GM13976 (cell line): ENCODE results near the gene CDK2.
A peak's percentile ranks its signal among the peaks of the same experiment; 100 is the strongest.

Experiments used
- DNase-seq: peaks from one replicate; pipeline ENCODE4 v3.0.0; 2012; ENCODE audit warnings: low spot score
- in situ Hi-C: fragments of 300-500 bp; cut with MboI; formaldehyde crosslinking; loops from one replicate; pipeline ENCODE4 v1.12.0; 2022; ENCODE audit warnings: low sequenced_read_pairs, mixed read lengths, inconsistent platforms; ENCODE audit not compliant: unreplicated experiment
- TF ChIP-seq, protein P1 (sequence below): IDR thresholded peaks from 2 replicates; pipeline ENCODE4 v1.5.1; 2012; ENCODE audit warnings: borderline replicate concordance, mild to moderate bottlenecking; ENCODE audit not compliant: insufficient read depth; ENCODE audit errors: extremely low read depth, missing control alignments, control extremely low read depth

Gene CDK2

DNA sequence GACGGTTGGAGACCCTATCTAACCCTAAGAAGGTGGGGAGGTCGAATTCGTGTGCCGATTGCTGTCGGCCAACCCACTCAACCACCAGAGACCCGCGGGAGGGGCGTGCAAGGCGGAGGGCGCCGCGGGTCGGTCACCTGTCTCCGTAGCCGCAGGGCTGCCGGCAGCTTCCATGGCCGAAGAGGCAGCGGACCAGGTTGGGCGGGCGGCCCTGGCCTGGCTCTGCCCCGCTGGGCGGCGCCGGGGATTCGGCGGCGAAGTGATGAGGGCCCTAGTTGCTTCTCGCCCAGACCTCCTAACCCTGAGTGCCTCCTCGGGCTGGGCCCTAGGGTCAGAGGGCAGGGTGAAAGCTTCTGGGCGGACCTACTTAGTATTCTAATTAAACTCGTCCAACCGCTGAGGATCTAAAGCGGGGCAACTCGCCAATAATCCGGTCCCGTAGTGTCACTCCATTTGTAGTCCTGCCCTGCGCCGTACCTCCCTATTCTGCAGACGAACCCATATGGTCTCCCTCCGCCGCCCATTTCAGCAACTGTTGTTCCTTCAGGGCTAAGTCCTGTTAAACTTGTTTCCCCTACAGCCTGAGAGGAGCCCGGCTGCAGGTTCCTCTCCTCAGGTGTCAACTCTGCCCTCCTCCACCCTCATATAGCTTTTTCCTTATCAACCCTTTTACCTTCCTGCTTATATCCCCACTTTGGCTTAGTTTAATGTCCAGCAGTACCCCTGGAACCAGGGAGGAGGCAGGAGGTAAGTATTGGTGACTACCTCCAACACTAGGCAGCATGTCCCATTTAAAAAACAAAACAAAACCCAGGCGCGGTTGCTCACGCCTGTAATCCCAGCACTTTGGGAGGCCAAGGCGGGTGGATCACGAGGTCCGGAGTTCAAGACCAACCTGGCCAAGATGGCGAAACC, 38.8 kb upstream of the CDK2 start, which contains the start of gene PYM1:
Gene PYM1 (minus strand): TSS at position 307 of the 915 bp plus-strand sequence. CDS start 133 bp downstream, at position 174.
- TF ChIP-seq, protein P1, sequence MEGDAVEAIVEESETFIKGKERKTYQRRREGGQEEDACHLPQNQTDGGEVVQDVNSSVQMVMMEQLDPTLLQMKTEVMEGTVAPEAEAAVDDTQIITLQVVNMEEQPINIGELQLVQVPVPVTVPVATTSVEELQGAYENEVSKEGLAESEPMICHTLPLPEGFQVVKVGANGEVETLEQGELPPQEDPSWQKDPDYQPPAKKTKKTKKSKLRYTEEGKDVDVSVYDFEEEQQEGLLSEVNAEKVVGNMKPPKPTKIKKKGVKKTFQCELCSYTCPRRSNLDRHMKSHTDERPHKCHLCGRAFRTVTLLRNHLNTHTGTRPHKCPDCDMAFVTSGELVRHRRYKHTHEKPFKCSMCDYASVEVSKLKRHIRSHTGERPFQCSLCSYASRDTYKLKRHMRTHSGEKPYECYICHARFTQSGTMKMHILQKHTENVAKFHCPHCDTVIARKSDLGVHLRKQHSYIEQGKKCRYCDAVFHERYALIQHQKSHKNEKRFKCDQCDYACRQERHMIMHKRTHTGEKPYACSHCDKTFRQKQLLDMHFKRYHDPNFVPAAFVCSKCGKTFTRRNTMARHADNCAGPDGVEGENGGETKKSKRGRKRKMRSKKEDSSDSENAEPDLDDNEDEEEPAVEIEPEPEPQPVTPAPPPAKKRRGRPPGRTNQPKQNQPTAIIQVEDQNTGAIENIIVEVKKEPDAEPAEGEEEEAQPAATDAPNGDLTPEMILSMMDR = no peak
- in situ Hi-C loops = no loop called here
- peak; percentile 79 for DNase-seq

DNA sequence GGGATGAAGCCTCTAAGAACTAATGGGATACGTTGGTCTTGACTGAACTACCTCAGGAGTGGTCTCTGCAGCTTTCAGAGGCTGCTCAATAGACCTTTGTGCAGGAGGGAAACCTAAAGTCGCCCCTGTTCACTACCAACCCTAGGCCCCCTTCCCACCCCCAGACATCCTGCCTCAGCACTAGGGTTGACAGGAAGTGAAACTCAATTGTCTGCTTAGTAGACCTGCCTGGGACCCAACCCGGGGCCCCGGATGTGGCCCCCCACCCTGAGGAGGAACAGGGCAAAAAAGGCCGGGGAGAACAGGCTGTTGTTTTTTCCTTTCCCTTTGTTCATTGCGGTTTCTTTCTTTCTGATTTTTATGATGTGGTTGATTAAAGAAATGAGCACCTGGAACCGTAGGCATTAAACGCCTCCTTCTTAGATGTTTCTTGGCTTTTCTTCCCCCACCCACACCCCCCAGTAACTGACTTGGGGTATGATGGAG, 37.3 kb upstream of the CDK2 start:
- in situ Hi-C loops = no loop called here
- peak; percentile 84 for DNase-seq
- TF ChIP-seq, protein P1 = no peak

DNA sequence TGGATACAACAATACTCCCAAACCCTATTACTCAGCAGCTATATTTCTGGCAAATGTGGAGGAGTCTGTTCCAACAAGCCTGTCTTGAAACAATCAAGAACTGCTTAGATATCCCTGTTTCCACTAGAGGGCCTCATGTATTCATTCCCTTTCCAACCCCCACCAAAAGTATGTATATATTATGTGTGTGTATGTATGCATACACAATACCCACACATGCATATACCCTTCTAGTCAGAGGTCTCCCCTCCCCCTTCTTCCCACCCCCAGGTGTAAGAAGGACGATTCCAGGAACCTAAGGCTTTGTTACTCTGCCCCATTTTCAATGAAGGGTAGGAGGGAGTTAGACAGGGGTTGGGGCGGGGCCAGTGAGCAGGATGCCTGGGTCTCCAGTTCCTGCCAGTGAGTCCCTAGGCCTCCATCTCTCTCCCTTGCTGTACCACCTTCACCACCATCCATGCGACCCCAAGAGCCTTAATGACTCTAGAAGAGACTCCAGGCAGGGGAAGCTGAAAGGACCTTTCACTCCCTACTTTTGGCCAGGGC, 35.8 kb upstream of the CDK2 start, which contains the start of gene DGKA:
Gene DGKA (plus strand): TSS at position 392 of the 546 bp plus-strand sequence. CDS start 5,342 bp downstream, outside the sequence.
- peak; percentile 74 for DNase-seq
- TF ChIP-seq, protein P1 = peak; percentile 37
- in situ Hi-C loops = no loop called here

DNA sequence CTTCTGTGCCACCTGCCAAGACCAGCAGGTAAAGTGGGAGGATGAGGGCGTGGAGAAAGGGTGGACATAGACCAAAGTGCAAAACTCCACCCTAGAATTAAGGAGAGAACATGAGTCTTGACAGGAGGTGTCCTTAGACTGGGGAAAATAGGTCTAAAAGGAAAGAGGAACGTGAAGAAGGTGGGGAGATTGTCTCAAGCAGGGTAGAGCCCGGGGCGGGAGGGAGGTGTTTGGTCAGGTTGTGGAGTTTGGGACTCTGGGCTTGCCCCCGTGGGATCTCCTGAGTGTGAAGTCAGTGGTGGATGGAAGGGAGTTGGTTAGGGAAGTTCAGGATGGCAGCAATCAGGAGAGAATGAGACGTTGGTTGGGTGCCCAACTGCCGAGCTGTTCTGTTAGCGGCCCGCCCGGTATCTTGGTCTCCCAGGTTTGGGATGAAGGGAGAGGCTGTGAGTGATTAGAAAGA, 35.3 kb upstream of the CDK2 start:
- DNase-seq = no peak
- TF ChIP-seq, protein P1 = no peak
- in situ Hi-C loops = no loop called here

DNA sequence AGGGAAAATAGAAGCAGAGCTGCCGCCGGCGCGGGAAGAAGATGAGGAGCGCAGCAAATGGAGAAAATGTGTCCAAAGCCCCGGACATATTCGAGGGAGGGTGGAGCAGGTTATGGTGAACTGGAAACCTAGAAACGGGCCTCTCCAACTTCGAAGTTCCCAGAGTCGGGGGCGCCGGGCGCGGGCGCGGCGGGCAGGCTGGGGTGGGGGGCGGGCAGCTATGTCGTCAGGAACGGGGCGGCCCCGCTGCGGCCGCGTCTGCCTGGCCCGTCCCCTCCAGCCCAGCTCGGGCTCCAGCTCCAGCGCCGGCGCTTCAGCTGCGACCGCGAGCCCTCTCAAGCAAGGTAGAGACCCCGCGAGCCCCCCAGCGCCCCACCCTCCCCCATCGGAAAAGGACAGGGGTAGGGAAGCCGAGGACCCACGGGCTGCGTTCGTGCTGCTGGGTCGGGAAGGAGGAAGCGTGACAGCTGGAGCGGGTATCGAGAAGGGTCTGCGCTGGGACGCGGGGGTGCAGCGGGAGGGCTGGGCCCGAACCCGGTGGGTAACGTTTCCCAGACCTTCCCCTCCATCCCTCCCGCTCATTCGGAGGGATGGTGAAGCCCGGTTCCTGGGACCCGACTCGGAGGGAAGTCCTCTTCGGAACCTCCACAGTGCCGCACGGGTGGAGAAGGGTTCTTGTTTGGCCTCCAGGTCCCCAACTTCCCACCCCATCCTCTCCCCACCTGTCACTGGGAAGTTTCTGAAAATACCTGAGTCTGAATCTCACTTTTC, 34.7 kb upstream of the CDK2 start:
- DNase-seq = peak; percentile 75
- in situ Hi-C loops = no loop called here
- TF ChIP-seq, protein P1 = no peak

DNA sequence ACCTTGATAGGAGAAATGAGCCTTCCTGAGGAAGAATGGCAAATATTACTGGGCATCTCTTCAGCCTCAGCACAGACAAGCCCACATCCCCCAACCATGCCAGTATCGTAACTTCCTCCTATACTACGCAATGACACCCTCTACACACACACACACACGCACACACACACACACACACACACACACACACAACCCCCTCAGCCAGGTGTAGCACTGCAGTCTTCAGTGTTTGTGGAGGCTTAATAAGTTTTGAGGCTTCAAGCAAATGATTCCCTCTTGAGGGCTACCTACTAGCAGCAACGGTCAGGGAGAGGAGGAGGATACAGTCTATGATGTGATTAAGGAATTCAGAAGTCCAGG, 34.1 kb upstream of the CDK2 start:
- DNase-seq = peak; percentile 56
- TF ChIP-seq, protein P1 = no peak
- in situ Hi-C loops = no loop called here
